A673 (cell line): ENCODE results near the gene TIRAP.

Source experiments
- CTCF ChIP-seq: fragments of 300-800, 200-600 bp; sonication (generic); conservative IDR thresholded peaks from 2 replicates; pipeline ENCODE4 v1.5.1; 2017; ENCODE audit warnings: low read depth, mild to moderate bottlenecking, antibody characterized with exemption, low read length, moderate library complexity, mixed read lengths
- EZH2 ChIP-seq: fragments of 200-600 bp; sonication (generic); IDR thresholded peaks from 2 replicates; pipeline ENCODE4 v1.6.1; 2017; ENCODE audit warnings: borderline replicate concordance, low read depth, mild to moderate bottlenecking, mixed read lengths, antibody characterized with exemption, low read length; ENCODE audit not compliant: poor library complexity, severe bottlenecking

DNA sequence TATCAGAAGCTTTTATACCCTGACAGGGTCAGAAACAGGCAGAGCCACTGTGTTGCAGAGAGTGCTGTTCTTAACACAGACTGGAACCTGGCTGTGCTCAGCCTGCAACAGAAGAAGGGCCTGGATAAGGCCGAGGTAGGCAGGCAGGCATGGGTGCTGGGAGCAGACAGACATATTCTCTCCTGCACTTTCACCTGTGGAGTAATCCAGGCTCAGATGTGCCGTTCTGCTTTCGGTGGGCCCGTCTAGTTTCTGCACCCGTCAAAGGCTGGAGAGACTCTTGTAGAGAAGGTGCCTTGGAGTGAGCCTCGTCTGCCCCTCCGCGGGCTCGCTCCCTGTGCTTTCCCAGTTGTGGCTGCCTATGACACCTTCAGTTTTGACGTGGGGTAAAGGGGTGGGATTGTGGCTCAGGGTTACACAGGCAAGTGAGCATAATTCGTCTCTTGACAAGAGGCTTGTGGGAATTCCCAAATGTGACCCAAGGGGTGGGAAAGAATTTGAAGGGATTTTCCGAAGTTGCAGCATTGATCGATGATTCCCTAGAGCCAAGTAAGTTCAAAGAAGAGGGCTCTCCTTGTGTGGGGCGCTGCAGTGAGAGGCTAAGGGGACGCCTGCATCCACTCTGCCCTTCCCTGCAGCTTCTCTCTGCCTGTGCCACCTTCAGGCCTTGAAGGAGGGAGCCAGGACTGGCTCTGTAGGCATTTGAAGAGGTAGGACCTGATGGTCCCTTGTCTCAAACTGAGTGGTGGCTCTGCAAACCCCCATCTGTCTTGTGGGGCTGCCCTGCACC lies 56.4 kb downstream of the TIRAP start:
- TF ChIP-seq CTCF, result no peak
- no peak for TF ChIP-seq EZH2
